ENCODE results near the gene KLHDC3.

KLHDC3 gene

GRCh38 chr6:42969934-42970333, 44.1 kb upstream of the KLHDC3 start:
- DNase-seq (no peak), ATAC-seq (ENCODE audit: insufficient read depth, low read depth) (no peak)
- H3K27ac ChIP-seq (ENCODE audit: low read length), result no peak overlapping the region
- no peaks in the 10 kb centered on the region for H3K4me1 ChIP-seq (ENCODE audit: insufficient read depth, low read length)
- H3K27me3 ChIP-seq (ENCODE audit: insufficient read depth, low read length, poor library complexity), result no peaks in the 10 kb centered on the region
- H4K20me1 ChIP-seq (ENCODE audit: insufficient read depth, low read length), result 0 out of 2 replicates have a peak, but pooled peaks cover 2% of the 10 kb centered on the region
- H2AFZ ChIP-seq (ENCODE audit: low read depth, low read length), result no peak overlapping the region
- H3K79me2 ChIP-seq (ENCODE audit: insufficient read depth, low read length), result no peaks in the 10 kb centered on the region
- no peak overlapping the region for H3K4me2 ChIP-seq (ENCODE audit: insufficient read depth, low read length)
- H3K36me3 ChIP-seq (ENCODE audit: insufficient read depth, low read length), result peaks cover 46% of the 10 kb centered on the region
- no peak overlapping the region for H3K9ac ChIP-seq (ENCODE audit: low read depth, low read length)
- no peaks in the 10 kb centered on the region for H3K9me3 ChIP-seq (ENCODE audit: insufficient read depth, low read length, severe bottlenecking)
- TF ChIP-seq, protein P1, sequence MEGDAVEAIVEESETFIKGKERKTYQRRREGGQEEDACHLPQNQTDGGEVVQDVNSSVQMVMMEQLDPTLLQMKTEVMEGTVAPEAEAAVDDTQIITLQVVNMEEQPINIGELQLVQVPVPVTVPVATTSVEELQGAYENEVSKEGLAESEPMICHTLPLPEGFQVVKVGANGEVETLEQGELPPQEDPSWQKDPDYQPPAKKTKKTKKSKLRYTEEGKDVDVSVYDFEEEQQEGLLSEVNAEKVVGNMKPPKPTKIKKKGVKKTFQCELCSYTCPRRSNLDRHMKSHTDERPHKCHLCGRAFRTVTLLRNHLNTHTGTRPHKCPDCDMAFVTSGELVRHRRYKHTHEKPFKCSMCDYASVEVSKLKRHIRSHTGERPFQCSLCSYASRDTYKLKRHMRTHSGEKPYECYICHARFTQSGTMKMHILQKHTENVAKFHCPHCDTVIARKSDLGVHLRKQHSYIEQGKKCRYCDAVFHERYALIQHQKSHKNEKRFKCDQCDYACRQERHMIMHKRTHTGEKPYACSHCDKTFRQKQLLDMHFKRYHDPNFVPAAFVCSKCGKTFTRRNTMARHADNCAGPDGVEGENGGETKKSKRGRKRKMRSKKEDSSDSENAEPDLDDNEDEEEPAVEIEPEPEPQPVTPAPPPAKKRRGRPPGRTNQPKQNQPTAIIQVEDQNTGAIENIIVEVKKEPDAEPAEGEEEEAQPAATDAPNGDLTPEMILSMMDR (IDR thresholded peaks at IDR 0.05; ENCODE audit: borderline replicate concordance, extremely low read depth, low read length, poor library complexity, severe bottlenecking), result no peak
- no peak for TF ChIP-seq EZH2 (IDR thresholded peaks at IDR 0.05; ENCODE audit: borderline replicate concordance, low read depth, low read length, severe bottlenecking)
- H3K4me3 ChIP-seq (ENCODE audit: low read depth in 1 of 2, low read length in 2 of 2), result no peak overlapping the region

GRCh38 chr6:42970871-42971612, 43.0 kb upstream of the KLHDC3 start:
- Histone ChIP-seq H3K27me3 (ENCODE audit: insufficient read depth, low read length, poor library complexity) (no peaks in the 10 kb centered on the region), H3K4me2 (ENCODE audit: insufficient read depth, low read length) (no peak overlapping the region)
- no peak for DNase-seq

DNA sequence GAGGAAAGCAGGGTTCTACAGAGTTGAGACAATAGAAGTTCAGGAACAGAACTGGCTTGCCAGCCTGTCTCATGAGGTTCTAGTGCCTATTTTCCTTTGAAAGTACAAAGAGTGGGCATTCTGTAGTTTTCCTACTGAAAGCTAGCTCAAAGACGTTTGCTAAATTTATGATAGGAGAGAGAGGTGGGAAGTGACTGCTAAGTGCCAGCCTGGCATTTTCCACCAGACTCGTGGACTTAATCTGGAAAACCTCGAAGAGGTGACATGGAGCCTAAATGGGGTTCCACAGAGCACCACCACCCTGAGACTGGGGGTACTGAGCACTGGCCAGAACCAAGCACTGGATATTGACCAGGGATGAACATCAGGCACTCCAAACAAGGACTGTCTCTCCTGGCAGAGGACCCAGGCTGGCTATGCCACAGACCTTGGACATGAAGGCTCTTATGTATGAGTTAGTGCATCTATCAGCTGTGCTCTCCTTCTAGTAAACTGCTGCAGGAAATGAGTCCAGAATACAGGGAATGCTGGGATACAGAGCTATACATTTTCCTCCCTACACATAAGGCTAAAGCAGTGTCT, 42.2 kb upstream of the KLHDC3 start:
- no peak overlapping the region for H3K4me2 ChIP-seq (ENCODE audit: insufficient read depth, low read length)
- no peaks in the 10 kb centered on the region for H3K9me3 ChIP-seq (ENCODE audit: insufficient read depth, low read length, severe bottlenecking)
- H4K20me1 ChIP-seq (ENCODE audit: insufficient read depth, low read length), result 0 out of 2 replicates have a peak, but pooled peaks cover 2% of the 10 kb centered on the region
- TF ChIP-seq, protein P1 (IDR thresholded peaks at IDR 0.05; ENCODE audit: borderline replicate concordance, extremely low read depth, low read length, poor library complexity, severe bottlenecking), result no peak
- ATAC-seq (ENCODE audit: insufficient read depth, low read depth) (no peak), DNase-seq (no peak)
- peaks cover 2% of the 10 kb centered on the region for H3K79me2 ChIP-seq (ENCODE audit: insufficient read depth, low read length)
- H3K27me3 ChIP-seq (ENCODE audit: insufficient read depth, low read length, poor library complexity), result no peaks in the 10 kb centered on the region
- no peak overlapping the region for H3K27ac ChIP-seq (ENCODE audit: low read length)
- H2AFZ ChIP-seq (ENCODE audit: low read depth, low read length), result no peak overlapping the region
- no peak overlapping the region for H3K9ac ChIP-seq (ENCODE audit: low read depth, low read length)
- peaks cover 4% of the 10 kb centered on the region; the same call in 1 of the 2 replicates for H3K4me1 ChIP-seq (ENCODE audit: insufficient read depth, low read length)
- no peak overlapping the region for H3K4me3 ChIP-seq (ENCODE audit: low read depth in 1 of 2, low read length in 2 of 2)
- H3K36me3 ChIP-seq (ENCODE audit: insufficient read depth, low read length), result peaks cover 30% of the 10 kb centered on the region

More at GRCh38 chr6:42970871-42971612, 43.0 kb upstream of the KLHDC3 start:
- Histone ChIP-seq H3K36me3 (ENCODE audit: insufficient read depth, low read length) (peaks cover 37% of the 10 kb centered on the region), H3K9ac (ENCODE audit: low read depth, low read length) (no peak overlapping the region), H4K20me1 (ENCODE audit: insufficient read depth, low read length) (0 out of 2 replicates have a peak, but pooled peaks cover 2% of the 10 kb centered on the region), H3K27ac (ENCODE audit: low read length) (no peak overlapping the region), H3K4me1 (ENCODE audit: insufficient read depth, low read length) (no peaks in the 10 kb centered on the region), H3K9me3 (ENCODE audit: insufficient read depth, low read length, severe bottlenecking) (no peaks in the 10 kb centered on the region), H3K79me2 (ENCODE audit: insufficient read depth, low read length) (no peaks in the 10 kb centered on the region), H3K4me3 (ENCODE audit: low read depth in 1 of 2, low read length in 2 of 2) (no peak overlapping the region), H2AFZ (ENCODE audit: low read depth, low read length) (no peak overlapping the region)
- no peak; the same call in 2 of the 3 replicates for ATAC-seq (ENCODE audit: insufficient read depth, low read depth)
- TF ChIP-seq, protein P1 (IDR thresholded peaks at IDR 0.05; ENCODE audit: borderline replicate concordance, extremely low read depth, low read length, poor library complexity, severe bottlenecking), result no peak
- no peak for TF ChIP-seq EZH2 (IDR thresholded peaks at IDR 0.05; ENCODE audit: borderline replicate concordance, low read depth, low read length, severe bottlenecking)

Measured in DND-41 (cell line).